ENCODE measurements around the gene AMY1C.

- no peak for TF ChIP-seq POLR2A (IDR thresholded peaks at IDR 0.05)
- TF ChIP-seq CTCF (IDR thresholded peaks at IDR 0.05): no peak
Measured at GRCh38 chr1:103761896-103762295, 12.2 kb downstream of the AMY1C start.
